Fibroblast of the aortic adventitia (primary cell): ENCODE data around the gene HSPG2. TPM values are rescaled to one million over a fixed set of nuclear protein-coding genes. Genes with fewer than 3 reads are reported as not detected.

Experiments used
- DNase-seq: peaks from one replicate; pipeline ENCODE4 v3.0.0-alpha.2; 2010; ENCODE audit warnings: low read depth
- H3K4me3 ChIP-seq: 2 replicates; pipeline ENCODE4 v1.5.1; 2011; ENCODE audit warnings: low read depth, mild to moderate bottlenecking, control low read depth, low read length, moderate library complexity
- total RNA-seq: library from RNA; depleted of rRNA; stranded (reverse); fragments of >200 nt; gene quantifications from 2 replicates; pipeline ENCODE4 v1.2.3, GENCODE V29; 2012; ENCODE audit warnings: low replicate concordance
- TF ChIP-seq, protein P1 (sequence below): IDR thresholded peaks from 2 replicates; pipeline ENCODE4 v1.5.1; 2011; ENCODE audit warnings: mild to moderate bottlenecking, low read length, control low read depth, inconsistent platforms; ENCODE audit not compliant: insufficient read depth

HSPG2 gene
- total RNA-seq, 1 donor = 164 TPM

DNA sequence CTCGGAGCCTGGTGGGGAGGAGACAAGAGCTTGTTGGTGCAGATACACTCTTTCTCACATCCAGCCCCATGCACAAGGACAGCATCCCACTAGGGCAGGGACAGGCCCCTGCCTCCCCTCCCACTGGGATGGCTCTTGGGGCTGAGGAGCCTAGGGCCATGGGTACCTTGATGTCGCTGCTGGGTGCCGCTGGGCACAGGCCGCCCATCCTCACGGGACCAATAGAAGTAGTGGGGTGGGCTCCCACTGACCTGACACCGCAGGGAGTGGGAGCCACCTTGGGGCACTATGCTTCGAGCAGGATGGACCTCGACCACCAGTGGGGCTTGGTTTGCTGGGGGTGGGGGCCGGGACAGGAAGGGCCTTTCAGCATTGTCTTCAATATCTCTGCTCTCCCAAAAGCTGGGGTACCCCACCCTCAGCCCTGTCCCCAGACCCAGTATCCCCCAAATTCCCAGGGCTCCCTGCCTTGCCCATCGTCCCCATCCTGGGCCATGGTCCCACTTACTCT, 77.4 kb downstream of the HSPG2 start:
- no peak for DNase-seq
- H3K4me3 ChIP-seq = no peak overlapping the region
- TF ChIP-seq, protein P1, sequence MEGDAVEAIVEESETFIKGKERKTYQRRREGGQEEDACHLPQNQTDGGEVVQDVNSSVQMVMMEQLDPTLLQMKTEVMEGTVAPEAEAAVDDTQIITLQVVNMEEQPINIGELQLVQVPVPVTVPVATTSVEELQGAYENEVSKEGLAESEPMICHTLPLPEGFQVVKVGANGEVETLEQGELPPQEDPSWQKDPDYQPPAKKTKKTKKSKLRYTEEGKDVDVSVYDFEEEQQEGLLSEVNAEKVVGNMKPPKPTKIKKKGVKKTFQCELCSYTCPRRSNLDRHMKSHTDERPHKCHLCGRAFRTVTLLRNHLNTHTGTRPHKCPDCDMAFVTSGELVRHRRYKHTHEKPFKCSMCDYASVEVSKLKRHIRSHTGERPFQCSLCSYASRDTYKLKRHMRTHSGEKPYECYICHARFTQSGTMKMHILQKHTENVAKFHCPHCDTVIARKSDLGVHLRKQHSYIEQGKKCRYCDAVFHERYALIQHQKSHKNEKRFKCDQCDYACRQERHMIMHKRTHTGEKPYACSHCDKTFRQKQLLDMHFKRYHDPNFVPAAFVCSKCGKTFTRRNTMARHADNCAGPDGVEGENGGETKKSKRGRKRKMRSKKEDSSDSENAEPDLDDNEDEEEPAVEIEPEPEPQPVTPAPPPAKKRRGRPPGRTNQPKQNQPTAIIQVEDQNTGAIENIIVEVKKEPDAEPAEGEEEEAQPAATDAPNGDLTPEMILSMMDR = no peak

DNA sequence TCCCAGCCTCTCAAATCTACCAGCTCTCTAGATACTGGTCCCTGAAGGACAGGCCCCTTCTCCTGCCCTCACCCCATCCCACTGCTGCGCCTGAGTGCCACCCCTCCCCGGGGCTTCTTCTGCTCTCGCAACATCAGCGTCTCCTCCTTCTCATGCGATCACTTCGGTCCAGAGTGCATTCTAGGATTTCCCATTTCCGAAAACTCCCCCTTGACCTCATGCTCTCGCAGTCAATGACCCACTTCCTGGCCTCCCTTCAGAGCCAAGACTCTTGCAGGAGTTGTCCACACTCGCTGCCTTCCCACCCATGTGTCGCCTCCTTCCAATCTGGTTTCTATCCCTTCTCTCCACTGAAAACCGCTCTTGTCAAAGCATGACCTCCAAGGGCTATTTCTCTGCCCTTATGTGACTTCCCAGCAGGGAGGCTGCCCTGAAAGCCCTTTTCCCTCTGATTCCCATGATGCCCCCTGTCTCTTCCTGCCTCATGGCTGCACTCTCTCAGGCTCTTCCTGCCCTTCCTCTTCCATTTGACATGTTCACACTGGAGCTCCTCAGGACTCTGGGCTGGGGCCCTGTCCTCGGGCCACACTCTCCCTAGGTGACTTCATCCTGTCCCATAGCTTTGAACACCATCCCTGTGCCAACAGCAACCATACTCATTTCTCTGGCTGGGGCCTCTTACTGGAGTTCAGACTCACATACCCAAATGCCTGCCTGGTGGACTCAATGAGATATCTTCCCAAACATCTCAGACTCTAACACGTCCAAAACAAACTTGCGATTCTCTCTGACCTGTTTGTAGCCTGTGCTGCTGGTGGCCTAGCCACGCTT, 79.1 kb downstream of the HSPG2 start:
- H3K4me3 ChIP-seq = no peak overlapping the region
- TF ChIP-seq, protein P1 = no peak
- no peak for DNase-seq

DNA sequence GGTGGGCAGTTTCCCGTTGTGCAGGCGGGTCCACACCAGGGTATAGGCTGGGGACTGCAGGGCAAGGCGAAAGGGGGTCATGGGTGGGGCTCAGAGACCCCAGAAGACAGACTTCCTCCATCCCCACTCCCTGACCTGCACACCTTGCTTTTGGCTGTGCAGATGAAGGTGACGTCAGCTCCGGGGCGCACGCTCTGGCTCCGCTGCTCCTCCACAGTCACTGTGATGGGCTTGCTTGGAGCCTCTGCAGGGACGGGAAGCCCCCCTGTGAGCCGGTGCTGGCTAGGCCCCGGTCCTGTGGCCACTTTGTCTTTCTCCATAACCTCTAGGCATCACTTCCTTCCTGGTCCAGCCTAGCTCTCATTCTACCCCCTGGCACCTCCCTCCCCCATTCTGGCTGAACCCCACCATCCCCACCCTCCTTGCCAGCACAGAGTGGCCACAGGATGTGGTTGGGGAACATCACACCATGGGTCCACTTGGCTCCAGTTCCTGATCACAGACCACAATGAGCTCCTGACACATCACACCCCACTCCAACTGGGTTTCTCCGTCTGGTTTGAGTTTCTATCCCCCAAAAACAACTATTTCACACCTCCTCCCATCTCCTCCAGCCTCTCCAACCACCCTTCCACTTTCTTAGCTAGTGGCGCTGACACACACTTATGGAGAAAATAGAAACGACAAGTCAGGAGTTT, 79.8 kb downstream of the HSPG2 start:
- TF ChIP-seq, protein P1 = no peak
- H3K4me3 ChIP-seq = no peak overlapping the region
- no peak for DNase-seq

DNA sequence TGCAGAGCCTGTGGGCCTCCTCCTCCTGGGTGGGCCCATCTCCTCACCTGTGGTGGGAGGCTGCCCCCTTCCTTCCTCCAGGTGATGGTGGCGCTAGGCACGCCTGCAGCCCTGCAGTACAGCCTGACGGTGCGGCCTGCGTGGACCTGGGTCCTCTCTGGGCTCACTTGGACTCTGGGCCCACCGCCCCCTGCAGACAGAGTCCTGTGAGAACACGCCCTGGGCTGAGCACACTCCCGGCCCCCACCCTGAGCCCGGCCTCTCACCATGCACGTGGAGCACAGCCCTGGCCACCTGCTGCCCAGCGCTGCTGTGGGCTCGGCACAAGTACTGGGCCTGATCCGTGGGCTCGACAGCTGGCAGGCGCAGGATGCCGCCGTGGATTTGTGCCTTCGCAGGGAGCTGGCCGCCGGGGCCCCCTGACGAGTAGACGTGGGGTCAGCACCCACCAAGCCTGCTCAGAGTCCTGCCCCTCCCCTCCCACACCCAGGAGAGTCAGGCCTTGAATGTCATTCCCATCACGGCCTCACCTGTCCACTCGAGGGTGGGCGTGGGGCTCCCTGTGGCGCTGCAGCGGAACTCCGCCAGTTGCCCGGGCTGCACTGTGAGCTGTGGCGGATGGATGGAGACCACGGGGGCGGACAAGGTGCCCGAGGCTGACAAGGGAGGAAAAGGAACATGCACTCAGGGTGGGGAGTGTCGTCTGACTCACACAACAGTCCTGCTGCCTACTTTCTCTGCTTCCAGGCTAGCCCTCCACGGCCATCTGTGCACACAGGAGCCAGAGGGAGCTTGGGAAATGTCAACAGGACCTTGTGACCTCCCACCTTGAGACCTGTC, 81.6 kb downstream of the HSPG2 start:
- DNase-seq = no peak
- H3K4me3 ChIP-seq = no peak overlapping the region
- TF ChIP-seq, protein P1 = no peak

DNA sequence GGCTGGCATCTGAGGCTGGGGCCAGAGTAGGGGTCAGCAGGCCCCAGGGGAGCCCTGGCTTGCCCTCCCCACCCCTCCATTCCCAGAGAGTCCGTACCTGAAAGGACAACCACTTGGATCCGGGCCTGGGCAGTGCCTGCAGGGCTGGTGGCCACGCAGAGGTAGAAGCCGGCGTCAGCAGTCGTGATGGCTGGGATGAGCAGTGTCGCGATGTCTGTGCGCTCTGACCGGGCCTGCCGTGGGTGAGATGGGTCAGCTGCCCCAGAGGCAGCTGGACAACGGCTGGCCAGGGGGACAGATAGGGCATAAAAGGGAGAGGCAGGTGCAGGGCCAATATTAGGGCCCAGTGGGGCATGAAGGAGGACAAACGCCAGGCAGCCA, 82.4 kb downstream of the HSPG2 start:
- no peak overlapping the region for H3K4me3 ChIP-seq
- TF ChIP-seq, protein P1 = no peak
- no peak for DNase-seq

DNA sequence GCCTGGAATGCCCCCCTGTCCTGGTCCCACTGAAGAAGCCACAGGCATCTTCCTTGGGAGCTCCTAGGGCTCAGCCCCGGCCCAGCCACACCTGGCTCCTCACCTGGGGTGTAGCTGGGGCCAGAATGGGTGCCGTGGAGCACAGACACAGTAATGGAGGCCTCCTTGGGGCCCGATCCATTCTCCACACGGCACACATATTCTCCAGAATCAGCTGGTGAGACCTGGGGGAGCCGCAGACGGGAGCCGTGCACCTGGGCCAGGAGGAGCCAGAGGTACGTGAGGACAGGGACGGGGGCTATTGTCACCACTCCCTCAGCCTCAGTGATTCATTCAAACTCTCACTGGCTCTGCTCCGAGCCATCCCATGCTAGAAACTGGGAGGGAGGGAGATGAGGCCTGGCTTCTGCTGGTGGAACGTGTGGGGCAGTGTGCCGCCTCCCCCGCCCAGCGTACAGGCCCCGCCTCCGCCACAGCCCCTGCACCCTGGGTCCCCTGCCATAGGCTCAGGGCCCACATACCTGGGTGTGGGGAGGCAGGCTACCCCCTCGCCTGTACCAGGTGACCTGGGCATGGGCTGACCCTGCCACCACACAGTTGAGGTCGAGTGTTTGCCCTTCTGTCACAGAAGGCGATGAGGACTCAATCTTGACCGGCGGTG, 82.9 kb downstream of the HSPG2 start:
- H3K4me3 ChIP-seq = no peak overlapping the region
- no peak for DNase-seq
- TF ChIP-seq, protein P1 = no peak
